Measurements from ENCODE around the gene LRRK2.
"Not testable (repeated sequence)": the region's sequence is repeated elsewhere in the genome, so short reads cannot be mapped to it uniquely, and the experiment has no call there.

LRRK2 gene

DNA sequence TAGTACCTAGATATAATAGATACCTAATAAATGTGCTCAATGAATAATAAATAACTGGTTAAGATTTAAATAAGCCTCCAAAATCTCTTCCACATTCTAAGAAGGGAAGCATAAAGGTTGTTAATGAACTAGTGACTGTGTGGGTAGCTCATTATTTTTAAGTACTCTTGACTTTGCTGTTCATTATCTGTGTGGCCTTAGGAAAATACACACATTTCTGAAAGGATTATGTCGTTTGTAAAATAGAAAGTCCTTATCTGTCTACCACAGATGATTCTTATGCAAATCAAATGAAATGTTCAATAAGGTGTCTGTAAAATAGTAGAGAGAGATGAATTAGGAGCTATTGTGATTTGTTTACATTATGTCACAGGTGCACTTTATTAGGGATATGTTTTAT is 119.5 kb downstream of the LRRK2 start:
- no peak overlapping the region for H3K4me3 ChIP-seq (ENCODE audit: low read depth, low read length)
- TF ChIP-seq, protein P1, sequence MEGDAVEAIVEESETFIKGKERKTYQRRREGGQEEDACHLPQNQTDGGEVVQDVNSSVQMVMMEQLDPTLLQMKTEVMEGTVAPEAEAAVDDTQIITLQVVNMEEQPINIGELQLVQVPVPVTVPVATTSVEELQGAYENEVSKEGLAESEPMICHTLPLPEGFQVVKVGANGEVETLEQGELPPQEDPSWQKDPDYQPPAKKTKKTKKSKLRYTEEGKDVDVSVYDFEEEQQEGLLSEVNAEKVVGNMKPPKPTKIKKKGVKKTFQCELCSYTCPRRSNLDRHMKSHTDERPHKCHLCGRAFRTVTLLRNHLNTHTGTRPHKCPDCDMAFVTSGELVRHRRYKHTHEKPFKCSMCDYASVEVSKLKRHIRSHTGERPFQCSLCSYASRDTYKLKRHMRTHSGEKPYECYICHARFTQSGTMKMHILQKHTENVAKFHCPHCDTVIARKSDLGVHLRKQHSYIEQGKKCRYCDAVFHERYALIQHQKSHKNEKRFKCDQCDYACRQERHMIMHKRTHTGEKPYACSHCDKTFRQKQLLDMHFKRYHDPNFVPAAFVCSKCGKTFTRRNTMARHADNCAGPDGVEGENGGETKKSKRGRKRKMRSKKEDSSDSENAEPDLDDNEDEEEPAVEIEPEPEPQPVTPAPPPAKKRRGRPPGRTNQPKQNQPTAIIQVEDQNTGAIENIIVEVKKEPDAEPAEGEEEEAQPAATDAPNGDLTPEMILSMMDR (IDR thresholded peaks at IDR 0.05; ENCODE audit: low read depth, low read length): no peak

DNA sequence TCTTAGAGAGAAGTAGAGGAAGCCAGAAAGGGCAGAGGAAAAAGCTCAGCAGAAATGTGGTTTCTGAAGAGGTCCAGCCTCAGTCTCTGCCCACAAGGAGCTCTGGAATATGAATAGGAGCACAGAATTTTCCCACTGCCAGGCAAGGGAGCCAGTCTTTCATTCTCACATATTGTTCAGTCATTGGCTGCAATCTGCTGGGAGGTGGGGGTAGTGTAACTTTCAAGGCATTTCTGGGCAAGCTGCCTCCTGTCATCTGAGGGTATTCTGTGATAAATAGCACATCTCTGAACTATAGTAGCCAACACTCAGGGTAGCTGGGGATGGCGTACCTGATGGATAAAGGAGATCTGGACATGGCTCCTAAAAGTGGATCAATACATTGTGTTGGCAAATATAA is 127.2 kb downstream of the LRRK2 start:
- TF ChIP-seq, protein P1 (IDR thresholded peaks at IDR 0.05; ENCODE audit: low read depth, low read length): no peak
- no peak overlapping the region for H3K4me3 ChIP-seq (ENCODE audit: low read depth, low read length)

DNA sequence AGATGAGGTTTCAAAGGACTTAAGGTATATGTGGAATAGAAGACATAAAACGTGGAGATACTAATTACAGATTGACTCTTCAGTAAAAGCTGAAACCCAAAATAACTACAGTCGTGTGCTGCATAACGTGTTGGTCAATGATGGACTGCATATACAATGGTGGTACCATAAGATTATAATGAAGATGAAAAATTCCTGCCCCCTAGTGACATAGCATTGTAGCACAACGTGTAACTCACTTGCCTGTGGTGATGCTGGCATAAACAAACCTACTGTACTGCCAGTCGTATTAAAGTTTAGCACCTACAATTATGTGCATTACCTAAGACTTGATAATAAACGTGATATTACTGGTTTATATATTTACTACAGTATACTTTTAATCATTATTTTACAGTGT is 150.3 kb downstream of the LRRK2 start:
- TF ChIP-seq, protein P1 (IDR thresholded peaks at IDR 0.05; ENCODE audit: low read depth, low read length): no peak
- no peak overlapping the region for H3K4me3 ChIP-seq (ENCODE audit: low read depth, low read length)

DNA sequence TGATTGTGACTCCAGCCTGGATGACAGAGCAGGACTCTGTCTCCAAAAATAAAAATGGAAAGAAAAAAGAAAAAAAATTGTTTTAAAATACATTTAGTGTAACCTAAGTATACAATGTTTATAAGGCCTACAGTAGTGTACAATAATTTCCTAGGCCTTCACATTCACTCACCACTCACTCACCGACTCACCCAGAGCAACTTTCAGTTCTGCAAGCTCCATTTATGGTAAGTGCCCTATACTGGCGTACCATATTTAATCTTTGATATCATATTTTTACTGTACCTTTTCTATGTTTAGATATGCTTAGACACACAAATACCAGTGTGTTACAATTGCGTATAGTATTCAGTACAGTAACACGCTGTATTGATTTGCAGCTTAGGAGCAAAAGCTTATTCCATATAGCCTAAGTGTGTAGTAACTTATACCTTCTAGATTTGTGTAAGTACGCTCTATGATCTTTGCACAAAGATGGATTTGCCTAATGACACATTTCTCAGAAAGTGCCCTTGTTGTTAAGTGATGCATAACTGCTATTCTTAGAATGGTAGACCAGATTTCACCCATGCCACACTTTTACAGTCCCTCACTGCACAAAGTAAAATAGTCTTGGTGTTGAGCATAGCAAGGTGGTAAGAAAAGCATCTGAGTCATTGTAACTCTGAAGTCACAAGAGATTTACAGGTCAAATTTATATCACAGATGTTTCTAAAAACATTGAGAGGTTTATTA is 151.9 kb downstream of the LRRK2 start:
- TF ChIP-seq, protein P1 (IDR thresholded peaks at IDR 0.05; ENCODE audit: low read depth, low read length): no peak
- no peak overlapping the region for H3K4me3 ChIP-seq (ENCODE audit: low read depth, low read length)

DNA sequence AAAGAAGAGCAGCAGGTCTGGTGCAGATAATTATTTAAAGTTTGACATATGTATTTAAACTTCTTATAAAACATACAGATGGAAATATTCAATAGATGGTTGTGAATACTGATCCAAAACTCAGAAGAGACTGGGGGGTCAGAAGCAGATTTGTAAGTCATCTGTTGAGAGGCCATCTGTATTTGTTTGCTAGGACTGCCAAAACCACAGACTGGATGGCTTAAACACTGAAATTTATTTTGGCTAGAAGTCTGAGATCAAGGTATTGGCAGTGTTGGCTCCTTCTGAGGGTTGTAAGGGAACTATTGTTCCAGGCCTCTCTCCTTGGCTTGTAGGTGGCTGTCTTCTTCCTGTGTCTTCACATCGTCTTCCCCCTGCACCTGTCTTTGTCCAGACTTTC is 153.9 kb downstream of the LRRK2 start:
- H3K4me3 ChIP-seq (ENCODE audit: low read depth, low read length): no peak overlapping the region
- TF ChIP-seq, protein P1 (IDR thresholded peaks at IDR 0.05; ENCODE audit: low read depth, low read length): no peak

DNA sequence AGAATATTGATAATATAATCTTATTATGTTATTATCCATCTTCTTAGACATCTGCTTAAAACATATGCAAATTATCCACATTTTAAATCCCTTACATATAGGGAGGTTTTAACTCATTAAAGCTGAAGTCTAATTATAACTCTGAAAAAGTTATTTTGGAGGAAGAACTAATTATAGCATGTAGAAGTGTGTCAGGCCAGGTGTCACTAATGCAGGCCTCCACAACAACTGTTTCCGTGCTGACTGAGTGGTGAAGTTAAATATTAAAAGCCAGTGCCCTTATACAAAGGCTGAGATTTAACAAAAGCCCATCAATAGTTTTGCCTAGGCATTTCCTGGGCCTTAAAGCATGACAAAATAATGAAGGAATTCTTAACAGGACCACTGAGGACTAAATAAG is 157.4 kb downstream of the LRRK2 start:
- no peak overlapping the region for H3K4me3 ChIP-seq (ENCODE audit: low read depth, low read length)
- TF ChIP-seq, protein P1 (IDR thresholded peaks at IDR 0.05; ENCODE audit: low read depth, low read length): no peak

DNA sequence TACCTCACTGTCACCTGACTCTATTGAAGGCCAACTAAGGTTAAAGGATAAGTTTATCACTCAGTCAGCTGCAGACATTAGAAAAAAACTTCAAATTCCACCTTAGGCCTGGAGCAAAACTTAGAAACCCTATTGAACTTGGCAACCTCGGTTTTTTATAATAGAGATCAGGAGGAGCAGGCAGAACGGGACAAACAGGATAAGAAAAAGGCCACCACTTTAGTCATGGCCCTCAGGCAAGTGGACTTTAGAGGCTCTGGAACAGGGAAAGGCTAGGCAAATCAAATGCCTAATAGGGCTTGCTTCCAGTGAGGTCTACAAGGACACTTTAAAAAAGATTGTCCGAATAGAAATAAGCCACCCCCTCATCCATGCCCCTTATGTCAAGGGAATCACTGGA is 162.5 kb downstream of the LRRK2 start:
- not testable (repeated sequence) for H3K4me3 ChIP-seq (ENCODE audit: low read depth, low read length)

DNA sequence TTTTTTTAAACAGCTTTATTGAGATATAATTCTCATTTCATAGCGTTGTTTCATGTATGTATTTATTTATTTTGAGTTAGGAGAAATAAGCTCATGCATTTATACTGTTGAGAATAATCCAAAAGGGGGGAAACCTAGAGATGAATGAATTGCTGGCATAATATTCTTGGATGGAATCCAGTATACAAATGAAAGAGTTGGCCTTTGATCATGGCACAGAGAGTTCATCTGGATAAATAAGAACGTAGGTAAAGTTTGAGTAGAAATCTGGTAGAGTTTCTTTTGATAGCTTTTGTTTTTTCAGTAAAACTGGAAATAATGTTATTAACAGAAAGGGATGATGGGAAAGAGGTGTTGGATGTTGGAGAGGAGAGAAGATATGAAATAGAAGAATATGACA is 166.2 kb downstream of the LRRK2 start:
- no peak overlapping the region for H3K4me3 ChIP-seq (ENCODE audit: low read depth, low read length)
- TF ChIP-seq, protein P1 (IDR thresholded peaks at IDR 0.05; ENCODE audit: low read depth, low read length): no peak
